ENCODE data around the gene TJP1.

- no peak for TF ChIP-seq EZH2phosphoT487 (IDR thresholded peaks at IDR 0.05; ENCODE audit: insufficient read depth, low read depth)
- TF ChIP-seq EZH2 (IDR thresholded peaks at IDR 0.05; ENCODE audit: insufficient read depth, poor library complexity, severe bottlenecking), result no peak
These were observed 13.0 kb upstream of the TJP1 start for GRCh38 chr15:29835301-29835700.

Measured in GM23248 (cell line).